ENCODE measurements around the gene NPC1. TPM values are rescaled to one million over a fixed set of nuclear protein-coding genes. Genes with fewer than 3 reads are reported as not detected.

Gene NPC1
- total and polyA plus RNA-seq, 3 donors from 2014 or later: 36.8 to 83.2 (median 66.8) TPM

DNA sequence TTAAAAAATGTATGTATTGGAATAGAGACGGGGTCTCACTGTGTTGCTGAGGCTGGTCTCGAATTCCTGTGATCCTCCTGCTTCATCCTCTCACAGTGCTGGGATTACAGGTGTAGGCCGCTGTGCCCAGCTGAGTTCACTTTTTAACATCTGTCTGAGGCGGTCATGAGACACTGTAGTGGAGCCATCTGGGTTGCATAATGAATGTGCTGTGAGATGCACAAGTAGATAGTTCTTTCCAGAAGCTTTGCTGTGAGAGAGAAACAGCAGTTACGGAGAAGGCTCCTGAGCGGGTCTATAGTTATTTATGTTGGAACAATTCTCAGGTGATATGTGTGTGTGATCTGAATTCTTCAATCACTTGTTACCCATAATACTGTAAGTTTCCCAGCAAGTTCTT lies 79.9 kb downstream of the NPC1 start:
- Histone ChIP-seq H3K4me3 (no peak overlapping the region), H3K27ac (no peak overlapping the region), H3K4me1 (peaks cover 15% of the 10 kb centered on the region), H3K36me3 (ENCODE audit: low read depth, missing control alignments) (no peaks in the 10 kb centered on the region), H3K27me3 (no peaks in the 10 kb centered on the region), H3K9me3 (no peaks in the 10 kb centered on the region)
- DNase-seq: no peak
- intact Hi-C loops (cut with DNase I; ENCODE audit: low total_unique reads): no loop called here
- TF ChIP-seq CTCF (IDR thresholded peaks at IDR 0.05) (no peak), POLR2A (IDR thresholded peaks at IDR 0.05) (no peak)
- 81 to 91% methylated on average over 6 of the region's 6 CpGs for WGBS, 2 donors

DNA sequence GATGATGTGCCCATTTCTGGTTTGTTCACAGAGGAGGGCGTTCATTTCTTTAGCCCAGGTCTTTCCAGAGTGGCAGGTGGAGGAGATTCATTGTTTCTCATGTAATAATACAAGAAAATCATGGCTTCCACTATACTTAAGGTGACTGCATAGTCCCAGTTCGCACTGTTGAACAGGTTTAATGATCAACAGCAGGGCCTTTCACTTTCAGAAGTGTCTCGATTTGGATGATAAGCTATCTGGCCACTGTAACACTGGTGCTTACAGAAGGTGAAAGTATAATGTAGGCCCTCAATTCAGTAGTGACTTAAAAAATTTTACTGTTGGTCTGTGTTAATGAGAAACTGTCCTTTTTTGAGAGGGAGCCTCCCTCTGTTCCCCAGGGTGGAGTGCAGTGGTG lies 81.6 kb downstream of the NPC1 start:
- no peak for DNase-seq
- no peaks in the 10 kb centered on the region for H3K9me3 ChIP-seq
- 64% methylated on average over 3 of the region's 3 CpGs for WGBS, 2 donors
- peaks cover 15% of the 10 kb centered on the region for H3K4me1 ChIP-seq
- intact Hi-C loops (cut with DNase I; ENCODE audit: low total_unique reads): loop anchor here (5.0 kb wide), 1 partner anchor 83 kb away; the partner anchor contains the start of gene NPC1
- no peaks in the 10 kb centered on the region for H3K36me3 ChIP-seq (ENCODE audit: low read depth, missing control alignments)
- no peak overlapping the region for H3K27ac ChIP-seq
- TF ChIP-seq CTCF (IDR thresholded peaks at IDR 0.05) (no peak), POLR2A (IDR thresholded peaks at IDR 0.05) (no peak)
- H3K27me3 ChIP-seq: no peaks in the 10 kb centered on the region
- H3K4me3 ChIP-seq: no peak overlapping the region

DNA sequence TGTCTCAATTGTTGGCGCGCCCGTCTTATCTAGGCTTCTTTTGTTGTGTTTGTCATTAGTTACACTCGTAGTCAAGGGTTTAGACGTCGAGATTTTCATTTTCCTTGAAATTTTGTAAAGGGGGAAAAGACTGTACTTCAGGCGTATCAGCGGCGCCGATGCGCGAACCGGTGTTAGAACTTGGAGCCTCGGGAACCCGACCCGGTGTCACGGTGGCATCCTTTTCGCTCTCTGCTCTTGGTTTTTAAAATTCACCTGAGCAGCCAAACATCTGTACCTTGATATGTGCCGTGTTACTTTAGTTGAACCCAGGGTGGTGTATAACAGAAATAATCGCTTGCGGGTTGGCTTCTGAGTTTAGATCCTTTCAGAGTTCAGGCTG lies 82.4 kb downstream of the NPC1 start:
- Histone ChIP-seq H3K27ac (peak overlapping the region; percentile 72 to 91), H3K36me3 (ENCODE audit: low read depth, missing control alignments) (no peaks in the 10 kb centered on the region), H3K4me3 (peak overlapping the region; percentile 94 to 95), H3K4me1 (peaks cover 15% of the 10 kb centered on the region), H3K27me3 (no peaks in the 10 kb centered on the region), H3K9me3 (no peaks in the 10 kb centered on the region)
- no peak for DNase-seq
- intact Hi-C loops (cut with DNase I; ENCODE audit: low total_unique reads): loop anchor here (5.0 kb wide), 1 partner anchor 83 kb away; the partner anchor contains the start of gene NPC1
- TF ChIP-seq POLR2A (IDR thresholded peaks at IDR 0.05) (no peak), CTCF (IDR thresholded peaks at IDR 0.05) (no peak)
- WGBS, 2 donors: 1 to 2% methylated on average over 21 of the region's 21 CpGs

DNA sequence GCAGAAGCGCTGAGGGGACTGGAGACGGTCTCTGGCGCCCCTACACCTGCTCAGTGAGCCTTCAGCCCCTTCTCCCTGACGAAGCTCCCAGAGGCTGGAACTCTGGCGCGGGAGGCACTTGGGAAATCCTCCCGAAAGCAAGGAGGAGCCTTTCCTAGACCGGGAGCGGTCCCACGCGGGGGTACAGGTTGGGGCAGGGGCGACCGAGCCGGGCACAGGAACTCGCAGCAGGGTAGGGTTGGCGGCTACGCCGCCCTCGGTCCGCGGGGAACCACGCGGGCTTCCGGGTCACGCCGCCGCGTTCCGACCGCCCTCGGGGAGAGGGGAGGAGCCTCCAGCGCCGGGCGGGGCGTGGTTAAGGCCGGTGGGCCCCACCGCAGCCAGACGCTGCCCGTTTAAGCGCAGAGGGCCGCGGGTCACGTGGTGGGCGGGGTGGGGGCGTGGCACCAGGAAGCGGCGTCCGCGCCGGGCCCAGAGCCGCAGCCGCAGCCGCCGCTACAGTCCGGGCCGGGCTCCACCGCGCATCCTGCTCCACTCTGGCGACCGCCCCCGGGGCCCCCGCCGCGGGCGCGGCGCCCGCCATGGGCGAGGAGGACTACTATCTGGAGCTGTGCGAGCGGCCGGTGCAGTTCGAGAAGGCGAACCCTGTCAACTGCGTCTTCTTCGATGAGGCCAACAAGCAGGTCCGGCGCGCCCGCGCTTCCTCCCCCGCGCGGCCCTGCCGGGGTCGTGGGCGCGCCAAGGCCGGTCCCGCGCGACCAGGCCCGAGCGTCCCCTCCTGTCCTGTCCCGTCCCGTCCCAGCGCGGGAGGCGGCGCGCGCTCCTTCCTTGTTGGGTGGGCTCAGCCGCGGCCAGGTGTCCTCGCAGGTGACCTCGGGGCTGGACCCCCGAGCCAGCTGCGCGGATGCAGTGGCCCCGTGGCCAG lies 83.0 kb downstream of the NPC1 start, which contains the start of gene RMC1:
Gene RMC1, plus strand, starts transcription at position 474 of the 925 bp plus-strand sequence. Its CDS starts 108 bp downstream, at position 582.
- TF ChIP-seq CTCF (IDR thresholded peaks at IDR 0.05) (peak in 1 of 3 experiments; percentile 24), POLR2A (IDR thresholded peaks at IDR 0.05) (no peak)
- Histone ChIP-seq H3K4me3 (peak within 1 kb of the TSS; percentile 94 to 95), H3K27ac (peak within 1 kb of the TSS; percentile 91 to 92), H3K4me1 (peaks cover 15% of the 10 kb centered on the region), H3K36me3 (ENCODE audit: low read depth, missing control alignments) (no peaks in the 10 kb centered on the region), H3K27me3 (no peaks in the 10 kb centered on the region), H3K9me3 (no peaks in the 10 kb centered on the region)
- DNase-seq: peak; percentile 94
- intact Hi-C loops (cut with DNase I; ENCODE audit: low total_unique reads): loop anchor here (5.0 kb wide), 1 partner anchor 84 kb away; the partner anchor contains the start of gene NPC1
- 0% methylated on average over 43 to 56 of the region's 110 CpGs for WGBS, 2 donors
